Upper lobe of left lung (tissue), 6 donors: ENCODE measurements around the gene SLC1A7. TPM values are rescaled to one million over a fixed set of nuclear protein-coding genes. Genes with fewer than 3 reads are reported as not detected.
A peak's percentile ranks its signal among the peaks of the same experiment; 100 is the strongest.

Source experiments
- ATAC-seq, 2 donors: fragments of 200-7000 bp; cut with Tn5 transposase; one replicate each; pipeline ENCODE4 v1.9.1; 2022; ENCODE audit warnings: mild to moderate bottlenecking in 2 of 2, moderate library complexity in 2 of 2; ENCODE audit not compliant: low FRiP score in 2 of 2
- DNase-seq, 2 donors: peaks; one replicate each; pipeline ENCODE4 v3.0.0-alpha.2; 2019 to 2020
- H3K27ac ChIP-seq, 4 donors: fragments of 200-600 bp; sonication (generic); one replicate each; pipeline ENCODE4 v1.5.1; 2016 to 2019
- H3K27me3 ChIP-seq, 4 donors: fragments of 200-600 bp; sonication (generic); one replicate each; pipeline ENCODE4 v1.5.1; 2017 to 2019
- H3K36me3 ChIP-seq, 4 donors: fragments of 200-600 bp; sonication (generic); one replicate each; pipeline ENCODE4 v1.5.1; 2016 to 2019
- H3K4me1 ChIP-seq, 4 donors: fragments of 200-600 bp; sonication (generic); one replicate each; pipeline ENCODE4 v1.5.1; 2018 to 2019
- H3K4me3 ChIP-seq, 4 donors: fragments of 200-600 bp; sonication (generic); one replicate each; pipeline ENCODE4 v1.5.1; 2017 to 2019; ENCODE audit warnings: mild to moderate bottlenecking in 2 of 4, moderate library complexity in 1 of 4
- H3K9me3 ChIP-seq, 4 donors: fragments of 200-600 bp; sonication (generic); one replicate each; pipeline ENCODE4 v1.5.1; 2018 to 2019
- CTCF ChIP-seq, 6 experiments: fragments of 450-650 bp in 4 of 6; fragments of 200-600 bp in 2 of 6; sonication (generic) in 2 of 6; IDR thresholded peaks; one replicate each; pipeline ENCODE4 v1.5.1; 2016 to 2019; ENCODE audit warnings: antibody characterized with exemption in 6 of 6
- EP300 ChIP-seq, 4 donors: sonication (generic); formaldehyde crosslinking; IDR thresholded peaks; one replicate each; pipeline ENCODE4 v1.5.1; 2017; ENCODE audit warnings: antibody characterized with exemption in 4 of 4, control low read depth in 2 of 4
- POLR2A ChIP-seq, 4 donors: fragments of 450-650 bp; IDR thresholded peaks; one replicate each; pipeline ENCODE4 v1.5.1; 2016 to 2017; ENCODE audit warnings: antibody characterized with exemption in 4 of 4, mild to moderate bottlenecking in 2 of 4
- POLR2AphosphoS5 ChIP-seq, 2 donors: sonication (generic); formaldehyde crosslinking; IDR thresholded peaks; one replicate each; pipeline ENCODE4 v1.5.1; 2017; ENCODE audit warnings: antibody characterized with exemption in 2 of 2
- WGBS, 2 donors: methylation state at CpG; one replicate each; pipeline ENCODE4 v1.1.5; 2017 to 2018; 5-methylcytosine and 5-hydroxymethylcytosine counted together
- total RNA-seq, 6 donors: library from RNA; depleted of rRNA in 4 of 6; stranded (reverse); fragments of >200 nt in 4 of 6; gene quantifications; one replicate each; pipeline versions ENCODE4 v1.1.0 to v1.2.1, GENCODE V29; 2016 to 2021
- donor health status: DM: no; HTN: no; CAD: no; lungs with moderate emphysema.
- donor health status: DM: no; HTN: yes; CAD: no; lungs with severe emphysema.

SLC1A7 gene
- total RNA-seq, 6 donors from 2014 or later, result 0.37 to 1.3 (median 0.77) TPM; not detected in 2

DNA sequence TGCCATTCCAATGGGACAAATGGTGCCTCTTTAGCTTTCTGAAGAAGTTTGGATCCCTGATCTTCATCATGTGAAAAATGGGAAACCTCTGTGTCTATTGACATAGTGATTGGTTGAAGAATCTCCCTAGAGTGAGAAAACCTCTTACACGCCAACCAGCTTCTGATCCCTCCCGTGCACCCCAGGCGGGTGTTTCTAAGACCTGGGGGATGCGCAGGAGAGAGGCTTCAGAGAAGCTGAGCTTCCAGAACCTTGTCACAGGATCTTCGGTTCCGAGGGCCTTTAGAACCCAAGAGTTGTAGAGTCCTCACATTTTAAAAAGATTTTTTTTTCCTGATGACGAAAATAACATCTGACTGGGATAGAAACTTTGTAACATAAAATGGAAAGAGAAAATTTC lies 69.2 kb downstream of the SLC1A7 start:
- ATAC-seq (no peak), DNase-seq (no peak)
- no peaks in the 10 kb centered on the region for H3K36me3 ChIP-seq
- 92 to 94% methylated on average over 7 of the region's 7 CpGs for WGBS, 2 donors
- H3K27ac ChIP-seq, result no peak overlapping the region
- TF ChIP-seq POLR2A (IDR thresholded peaks at IDR 0.05), result no peak
- TF ChIP-seq EP300 (IDR thresholded peaks at IDR 0.05), result no peak
- no peak for TF ChIP-seq CTCF (IDR thresholded peaks at IDR 0.05)
- no peak for TF ChIP-seq POLR2AphosphoS5 (IDR thresholded peaks at IDR 0.05)
- no peaks in the 10 kb centered on the region for H3K27me3 ChIP-seq
- no peaks in the 10 kb centered on the region for H3K9me3 ChIP-seq
- no peaks in the 10 kb centered on the region for H3K4me1 ChIP-seq
- no peak overlapping the region for H3K4me3 ChIP-seq

GRCh38 chr1:53071915-53072314 lies 70.5 kb downstream of the SLC1A7 start:
- no peaks in the 10 kb centered on the region for H3K27me3 ChIP-seq
- 89 to 97% methylated on average over 1 of the region's 1 CpG for WGBS, 2 donors
- H3K4me1 ChIP-seq, result peaks cover 0 to 5% (median 2%) of the 10 kb centered on the region in 4 donors
- H3K4me3 ChIP-seq, result no peak overlapping the region
- no peak for DNase-seq
- no peaks in the 10 kb centered on the region for H3K36me3 ChIP-seq
- TF ChIP-seq POLR2AphosphoS5 (IDR thresholded peaks at IDR 0.05) (no peak), POLR2A (IDR thresholded peaks at IDR 0.05) (no peak), CTCF (IDR thresholded peaks at IDR 0.05) (no peak), EP300 (IDR thresholded peaks at IDR 0.05) (no peak)
- H3K9me3 ChIP-seq, result no peaks in the 10 kb centered on the region
- ATAC-seq, result no peak
- no peak overlapping the region for H3K27ac ChIP-seq

GRCh38 chr1:53071167-53071865 lies 71.1 kb downstream of the SLC1A7 start:
- H3K36me3 ChIP-seq, result no peaks in the 10 kb centered on the region
- no peaks in the 10 kb centered on the region for H3K27me3 ChIP-seq
- peak; percentile 19 to 49 for DNase-seq
- H3K27ac ChIP-seq, result no peak overlapping the region
- H3K9me3 ChIP-seq, result no peaks in the 10 kb centered on the region
- ATAC-seq, result no peak
- WGBS, 2 donors, result 80 to 81% methylated on average over 12 to 16 of the region's 17 CpGs
- no peak for TF ChIP-seq CTCF (IDR thresholded peaks at IDR 0.05)
- no peak for TF ChIP-seq EP300 (IDR thresholded peaks at IDR 0.05)
- no peak for TF ChIP-seq POLR2A (IDR thresholded peaks at IDR 0.05)
- no peak for TF ChIP-seq POLR2AphosphoS5 (IDR thresholded peaks at IDR 0.05)
- H3K4me3 ChIP-seq, result no peak overlapping the region
- H3K4me1 ChIP-seq, result peaks cover 0 to 8% (median 2%) of the 10 kb centered on the region in 4 donors

DNA sequence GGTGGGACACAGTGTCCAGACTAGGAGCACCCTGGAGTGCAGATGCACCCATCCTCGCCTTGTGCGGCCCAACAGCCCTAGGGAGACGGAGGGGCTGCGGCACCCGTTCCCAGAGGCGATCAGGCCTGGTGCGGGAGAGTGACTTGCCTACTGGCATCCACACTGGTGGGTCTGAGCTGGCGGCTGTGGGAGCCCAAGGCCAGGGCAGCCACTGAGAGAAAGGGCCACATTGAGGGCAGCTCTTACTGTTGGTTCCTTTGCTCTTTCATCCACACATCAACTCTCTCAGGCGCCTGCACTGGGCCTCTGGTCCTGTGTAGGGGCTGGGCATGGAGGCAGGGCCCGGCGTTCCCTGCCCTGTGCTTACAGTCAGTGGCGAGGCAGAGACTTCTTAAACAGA lies 71.8 kb downstream of the SLC1A7 start:
- H3K4me1 ChIP-seq, result peaks cover 0 to 8% (median 2%) of the 10 kb centered on the region in 4 donors
- H3K27me3 ChIP-seq, result no peaks in the 10 kb centered on the region
- H3K9me3 ChIP-seq, result no peaks in the 10 kb centered on the region
- TF ChIP-seq EP300 (IDR thresholded peaks at IDR 0.05), result no peak
- no peak for TF ChIP-seq CTCF (IDR thresholded peaks at IDR 0.05)
- no peak for TF ChIP-seq POLR2AphosphoS5 (IDR thresholded peaks at IDR 0.05)
- no peak for TF ChIP-seq POLR2A (IDR thresholded peaks at IDR 0.05)
- H3K4me3 ChIP-seq, result no peak overlapping the region
- H3K27ac ChIP-seq, result no peak overlapping the region
- no peaks in the 10 kb centered on the region for H3K36me3 ChIP-seq
- DNase-seq, result peak; percentile 15 to 64
- ATAC-seq, result no peak
- WGBS, 2 donors, result 83 to 96% methylated on average over 1 to 12 of the region's 12 CpGs
